Left lobe of liver (tissue), 2 donors: ENCODE results near the gene RNF123. TPM values are rescaled to one million over a fixed set of nuclear protein-coding genes. Genes with fewer than 3 reads are reported as not detected.
A peak's percentile ranks its signal among the peaks of the same experiment; 100 is the strongest.

Experiments used
- ATAC-seq: fragments of 200-7000 bp; cut with Tn5 transposase; one replicate; pipeline ENCODE4 v1.9.1; 2020; ENCODE audit warnings: mild to moderate bottlenecking, moderate library complexity
- DNase-seq: peaks from one replicate; pipeline ENCODE4 v3.0.0-alpha.2; 2020; ENCODE audit warnings: low spot score
- total RNA-seq: library from RNA; stranded (reverse); gene quantifications from one replicate; pipeline ENCODE4 v1.2.1, GENCODE V29; 2021
- donor health status: DM: no; HTN: no; CAD: no; lungs with moderate emphysema.
- donor health status: DM: no; HTN: yes; CAD: no.

RNF123 gene
- total RNA-seq, 1 donor from 2014 or later, result 59.4 TPM

- ATAC-seq (no peak), DNase-seq (no peak)
These were observed 11.2 kb downstream of the RNF123 start for GRCh38 chr3:49700453-49701128.

- DNase-seq (no peak), ATAC-seq (peak; percentile 51)
These were observed 12.2 kb downstream of the RNF123 start for GRCh38 chr3:49701388-49702077.

- DNase-seq (no peak), ATAC-seq (no peak)
These were observed 13.3 kb downstream of the RNF123 start for GRCh38 chr3:49702672-49703071.

GRCh38 chr3:49703443-49703927 is 14.1 kb downstream of the RNF123 start:
- peak; percentile 83 for ATAC-seq
- no peak for DNase-seq

- ATAC-seq (no peak), DNase-seq (no peak)
These were observed 14.6 kb downstream of the RNF123 start for GRCh38 chr3:49703956-49704355.

- ATAC-seq (no peak), DNase-seq (no peak)
These were observed 15.3 kb downstream of the RNF123 start for GRCh38 chr3:49704629-49705028.

GRCh38 chr3:49705390-49705960 is 16.1 kb downstream of the RNF123 start:
- ATAC-seq, result no peak
- no peak for DNase-seq

- DNase-seq (no peak), ATAC-seq (no peak)
These were observed 17.2 kb downstream of the RNF123 start for GRCh38 chr3:49706456-49707112.

- no peak for ATAC-seq
- no peak for DNase-seq
These were observed 17.7 kb downstream of the RNF123 start for GRCh38 chr3:49707113-49707480.

- DNase-seq, result no peak
- no peak for ATAC-seq
These were observed 20.5 kb downstream of the RNF123 start for GRCh38 chr3:49709852-49710251.

- ATAC-seq (no peak), DNase-seq (no peak)
These were observed 22.1 kb downstream of the RNF123 start for GRCh38 chr3:49711489-49711888.

GRCh38 chr3:49712166-49712565 is 22.8 kb downstream of the RNF123 start:
- no peak for DNase-seq

GRCh38 chr3:49712631-49713317 is 23.4 kb downstream of the RNF123 start:
- peak; percentile 45 for DNase-seq
- ATAC-seq, result peak; percentile 10

More at GRCh38 chr3:49712166-49712565, 22.8 kb downstream of the RNF123 start:
- ATAC-seq, result no peak

- DNase-seq, result no peak
These were observed 24.2 kb downstream of the RNF123 start for GRCh38 chr3:49713336-49714105.

GRCh38 chr3:49714728-49715550 is 25.6 kb downstream of the RNF123 start:
- no peak for DNase-seq
- ATAC-seq, result no peak

More at GRCh38 chr3:49713336-49714105, 24.2 kb downstream of the RNF123 start:
- no peak for ATAC-seq

- ATAC-seq, result no peak
These were observed 26.3 kb downstream of the RNF123 start for GRCh38 chr3:49715611-49716121.

GRCh38 chr3:49716169-49716568 is 26.8 kb downstream of the RNF123 start:
- DNase-seq (no peak), ATAC-seq (no peak)

More at GRCh38 chr3:49715611-49716121, 26.3 kb downstream of the RNF123 start:
- DNase-seq, result peak; percentile 49

GRCh38 chr3:49716691-49717210 is 27.4 kb downstream of the RNF123 start:
- ATAC-seq (no peak), DNase-seq (no peak)
